HL-60/S4 (cell line): ENCODE measurements around the gene TMC5.
"Not testable (repeated sequence)": the region's sequence is repeated elsewhere in the genome, so short reads cannot be mapped to it uniquely, and the experiment has no call there.

ENCODE experiments used
- in situ Hi-C: fragments of 300-500 bp; cut with MboI; formaldehyde crosslinking; loops from 2 replicates; pipeline ENCODE4 v1.14.3; 2022; ENCODE audit warnings: low sequenced_read_pairs

The TMC5 gene

DNA sequence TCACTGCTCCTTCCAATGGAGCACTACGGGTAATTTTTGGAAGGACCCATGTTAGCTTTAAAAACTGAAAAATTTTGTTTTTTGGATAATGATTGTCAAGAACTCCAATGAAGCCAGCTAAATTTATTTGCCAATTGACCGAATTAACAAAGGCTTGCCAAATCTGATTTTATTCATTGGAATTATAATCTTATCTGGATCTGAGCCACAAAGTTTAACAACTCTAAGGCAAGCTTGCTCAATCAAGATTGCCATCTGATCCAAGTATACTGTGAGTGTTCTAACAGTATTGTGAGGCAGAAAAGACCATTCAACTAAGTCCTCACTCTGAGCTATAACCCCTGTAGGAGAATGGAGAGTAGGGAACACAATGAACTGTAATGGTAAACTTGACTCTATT, 20.3 kb upstream of the TMC5 start:
- in situ Hi-C loops: loop anchor here (25.0 kb wide), 1 partner anchor 490 kb away; the partner anchor contains the start of gene GPRC5B

DNA sequence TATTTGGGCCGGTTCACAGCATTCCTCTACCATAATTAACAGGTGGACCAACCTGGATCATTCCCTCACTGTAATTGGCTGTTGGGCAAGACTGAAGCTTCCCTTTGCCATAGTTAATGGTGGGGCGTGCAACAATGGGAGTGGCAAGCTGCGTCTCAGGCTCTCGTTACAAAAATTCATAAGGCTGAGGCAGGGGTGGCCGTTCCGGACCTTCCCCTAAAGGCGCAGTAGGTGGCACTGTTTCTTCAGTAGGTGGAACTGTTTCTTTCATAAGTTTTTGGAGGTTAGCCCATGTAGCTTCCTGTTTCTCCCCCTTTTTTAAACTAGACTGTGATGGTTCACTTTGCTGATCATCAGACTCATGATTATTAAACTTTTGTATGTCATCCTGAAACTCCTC, 17.0 kb upstream of the TMC5 start:
- in situ Hi-C loops: no loop called here

- in situ Hi-C loops: no loop called here
Observed at GRCh38 chr16:19406891-19407491, 10.7 kb upstream of the TMC5 start.

GRCh38 chr16:19410435-19411171, 7.1 kb upstream of the TMC5 start:
- in situ Hi-C loops: no loop called here

DNA sequence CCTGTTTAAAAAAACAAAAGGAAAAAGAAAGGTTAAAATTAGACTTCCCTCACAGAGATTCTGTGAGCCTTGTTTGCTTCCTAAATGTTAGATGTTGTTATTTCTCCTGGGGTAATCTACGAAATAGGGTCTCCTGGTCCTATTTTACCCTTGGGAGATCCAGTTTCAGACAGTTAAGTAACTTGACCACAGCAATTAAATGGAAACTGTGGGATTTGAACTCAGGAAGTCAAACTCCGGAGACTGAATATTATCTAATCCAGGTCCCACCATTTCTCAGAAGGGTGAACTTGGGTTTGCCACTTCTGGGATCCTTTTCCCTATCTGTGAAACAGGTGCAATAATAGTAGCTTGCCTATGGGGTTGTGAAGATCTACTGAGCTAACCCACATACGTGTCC, 6.4 kb upstream of the TMC5 start:
- in situ Hi-C loops: no loop called here

DNA sequence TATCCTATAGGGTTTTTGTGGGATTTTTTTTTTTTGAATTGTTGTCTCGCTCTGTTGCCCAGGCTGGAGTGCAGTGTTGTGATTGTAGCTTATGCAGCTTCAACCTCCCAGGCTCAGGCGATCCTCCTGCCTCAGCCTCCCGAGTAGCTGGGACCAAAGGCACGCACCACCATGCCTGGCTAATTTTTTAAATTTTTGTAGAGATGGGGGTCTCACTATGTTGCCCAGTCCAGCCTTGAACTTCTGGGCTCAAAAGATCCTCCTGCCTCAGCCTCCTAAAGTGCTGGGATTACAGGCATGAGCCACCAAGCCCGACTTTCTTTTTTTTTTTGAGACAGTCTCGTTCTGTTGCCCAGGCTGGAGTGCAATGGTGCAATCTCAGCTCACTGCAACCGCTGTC, 5.6 kb upstream of the TMC5 start:
- in situ Hi-C loops: not testable (repeated sequence)

- in situ Hi-C loops: no loop called here
Observed at GRCh38 chr16:19415461-19415860, 2.2 kb upstream of the TMC5 start.

GRCh38 chr16:19415918-19416317, 1.8 kb upstream of the TMC5 start:
- in situ Hi-C loops: no loop called here

- in situ Hi-C loops: no loop called here
Observed at GRCh38 chr16:19418200-19418599, 517 bp downstream of the TMC5 start.

- in situ Hi-C loops: no loop called here
Observed at GRCh38 chr16:19419698-19420075, 2.0 kb downstream of the TMC5 start.

DNA sequence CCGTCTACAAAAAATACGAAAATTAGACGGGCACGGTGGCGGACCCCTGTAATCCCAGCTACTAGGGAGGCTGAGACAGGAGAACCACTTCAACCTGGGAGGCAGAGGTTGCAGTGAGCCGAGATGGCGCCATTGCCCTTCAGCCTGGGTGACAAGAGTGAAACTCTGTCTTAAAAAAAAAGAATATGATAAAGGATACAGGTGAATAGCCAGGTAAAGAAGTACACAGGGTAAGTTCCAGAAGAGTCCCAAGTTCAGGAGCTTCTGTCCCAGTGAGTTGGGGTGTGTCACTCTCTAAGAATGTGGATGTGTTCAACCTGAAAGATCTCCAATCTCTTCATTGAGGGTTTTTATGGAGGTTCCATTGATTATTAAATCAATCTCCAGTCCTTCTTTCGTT, 6.8 kb downstream of the TMC5 start:
- in situ Hi-C loops: no loop called here

DNA sequence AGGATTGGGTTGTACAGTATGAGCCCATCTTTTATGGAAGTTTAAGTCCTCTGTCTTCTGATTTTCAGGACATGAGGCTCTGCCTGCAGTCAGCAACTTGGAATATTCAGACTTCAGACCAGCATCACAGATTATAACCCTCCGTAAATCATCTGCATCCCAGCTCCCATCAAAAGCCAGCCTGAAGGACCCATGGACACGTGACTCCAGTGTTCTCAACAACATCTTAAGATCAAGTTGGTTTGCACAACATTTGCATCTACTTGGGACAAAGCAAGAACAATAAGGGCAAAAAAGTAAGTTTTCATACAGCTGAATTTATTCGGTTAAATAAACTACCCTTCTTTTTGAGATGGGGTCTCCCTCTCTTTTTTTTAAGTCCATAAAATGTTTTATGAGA, 12.7 kb downstream of the TMC5 start:
- in situ Hi-C loops: no loop called here

DNA sequence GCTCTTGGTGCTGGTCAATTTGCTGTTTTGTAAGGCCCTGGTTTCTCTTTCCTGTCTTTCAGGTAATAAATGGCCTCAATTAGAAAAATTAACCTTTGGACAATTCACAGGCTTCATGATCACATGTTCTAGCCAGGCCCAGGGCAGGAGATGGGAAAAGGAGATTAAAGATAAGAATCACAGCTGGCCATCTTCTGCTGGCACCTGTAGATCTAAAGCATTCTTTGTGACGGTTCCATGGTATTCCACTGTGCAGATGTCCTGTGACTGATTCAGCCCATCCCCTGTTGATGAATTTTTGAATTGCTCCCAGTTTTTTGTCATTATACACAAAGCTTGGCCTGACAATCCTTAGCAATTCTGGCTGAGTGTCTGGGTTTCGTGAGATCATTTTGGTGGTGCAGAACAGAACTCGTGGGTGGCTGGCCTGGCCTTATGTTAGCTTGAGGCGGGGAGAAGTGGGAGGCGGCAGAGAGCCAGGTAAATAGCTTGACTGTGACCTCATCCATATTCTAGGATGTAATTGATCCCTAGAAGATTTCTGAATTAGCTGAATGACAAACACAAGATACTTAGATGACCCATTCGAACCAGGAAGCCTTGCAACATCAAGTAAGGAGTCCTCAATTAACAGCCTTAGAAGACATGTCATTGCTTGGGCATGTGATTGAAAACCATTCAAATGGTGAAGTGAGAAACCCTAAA, 14.1 kb downstream of the TMC5 start:
- in situ Hi-C loops: no loop called here

DNA sequence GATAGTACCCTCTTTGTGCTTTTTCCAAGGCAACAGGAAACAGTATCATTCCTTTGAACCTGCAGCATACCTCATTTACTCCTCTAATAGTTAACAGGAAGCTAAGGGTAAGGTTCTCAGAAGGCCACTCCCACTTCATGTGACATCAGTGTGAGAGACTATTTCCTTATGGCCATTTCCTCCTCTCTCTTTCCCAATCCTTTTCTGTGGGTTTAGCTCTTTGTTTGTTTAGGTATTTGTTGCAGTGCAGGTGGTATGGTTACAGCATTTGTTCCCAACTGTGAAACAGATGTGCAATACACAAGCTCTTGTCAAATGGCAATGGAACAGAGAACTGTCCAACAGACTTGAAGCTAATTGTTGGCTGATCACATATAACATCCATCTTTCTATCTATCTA, 14.7 kb downstream of the TMC5 start:
- in situ Hi-C loops: no loop called here

GRCh38 chr16:19434584-19434983, 16.9 kb downstream of the TMC5 start:
- in situ Hi-C loops: no loop called here

DNA sequence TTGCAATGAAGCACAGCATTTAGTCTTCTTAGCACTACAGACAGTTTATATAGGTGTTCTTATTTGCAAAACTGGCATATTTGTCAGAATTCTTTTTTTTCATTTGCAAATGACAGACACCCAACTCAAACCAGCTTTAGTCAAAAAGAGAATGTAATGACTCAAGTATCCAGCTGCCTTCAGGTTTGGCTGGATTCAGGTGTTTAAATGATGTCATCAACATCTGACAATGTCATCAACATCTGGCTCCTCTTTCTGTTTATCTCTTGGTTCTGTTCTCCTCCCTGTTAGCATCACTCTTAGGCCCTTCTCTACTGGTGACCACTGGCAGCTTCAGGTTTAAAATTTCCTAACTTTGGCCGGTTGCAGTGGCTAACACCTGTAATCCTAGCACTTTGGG, 18.9 kb downstream of the TMC5 start:
- in situ Hi-C loops: no loop called here

GRCh38 chr16:19437280-19437679, 19.6 kb downstream of the TMC5 start:
- in situ Hi-C loops: no loop called here

GRCh38 chr16:19438739-19439138, 21.1 kb downstream of the TMC5 start:
- in situ Hi-C loops: no loop called here

- in situ Hi-C loops: no loop called here
Observed at GRCh38 chr16:19439483-19439882, 21.8 kb downstream of the TMC5 start.

GRCh38 chr16:19443659-19444058, 26.0 kb downstream of the TMC5 start:
- in situ Hi-C loops: no loop called here

GRCh38 chr16:19446300-19446846, 28.7 kb downstream of the TMC5 start:
- in situ Hi-C loops: no loop called here

- in situ Hi-C loops: no loop called here
Observed at GRCh38 chr16:19446886-19447285, 29.2 kb downstream of the TMC5 start.
